K562 (cell line): Measurements from ENCODE around the gene ANKRD45. TPM values are rescaled to one million over a fixed set of nuclear protein-coding genes. Genes with fewer than 3 reads are reported as not detected.
"Not testable (repeated sequence)": the region's sequence is repeated elsewhere in the genome, so short reads cannot be mapped to it uniquely, and the experiment has no call there.

Source experiments
- EP400 ChIP-seq: fragments of 450-650 bp; IDR thresholded peaks from 2 replicates; pipeline ENCODE4 v1.6.1; 2017; ENCODE audit warnings: antibody characterized with exemption, mild to moderate bottlenecking, moderate library complexity
- MAFF ChIP-seq: IDR thresholded peaks from 2 replicates; pipeline ENCODE4 v1.6.1; 2012; ENCODE audit warnings: low read length, improper control_type of control experiment
- RAD51 ChIP-seq: fragments of 450-650 bp; IDR thresholded peaks from 2 replicates; pipeline ENCODE4 v1.7.1; 2016; ENCODE audit warnings: low read depth, mild to moderate bottlenecking, borderline replicate concordance
- TEAD4 ChIP-seq, 2 experiments: sonication (generic) in 1 of 2; formaldehyde crosslinking in 1 of 2; IDR thresholded peaks; 2 replicates each; pipeline versions ENCODE4 v1.6.1 to v1.8.0; 2012 to 2022; ENCODE audit warnings: borderline replicate concordance in 1 of 2, inconsistent platforms in 1 of 2, low read length in 1 of 2, mild to moderate bottlenecking in 1 of 2, missing genetic modification reagents in 1 of 2
- ZNF316 ChIP-seq: fragments of 450-650 bp; IDR thresholded peaks from 2 replicates; pipeline ENCODE4 v1.6.1; 2016
- polyA plus RNA-seq, 8 experiments: library from polyadenylated mRNA; depleted of rRNA in 4 of 8; stranded (reverse) in 5 of 8; unstranded in 3 of 8; fragments of >200 nt; fragmentation: Nextera tagmentation in 2 of 8; fragmentation: Illumina TruSeq in 1 of 8; extraction: Ambion mirVana in 2 of 8; extraction: Trizol in 1 of 8; gene quantifications; 2 replicates each; pipeline versions ENCODE4 v1.2.1 to v1.2.3, GENCODE V29; 2011 to 2014; ENCODE audit warnings: inconsistent platforms in 1 of 8, missing spikeins in 1 of 8
- total RNA-seq, 7 experiments: library from RNA; depleted of rRNA in 6 of 7; stranded (reverse); fragments of >200 nt in 6 of 7; fragmentation: Illumina TruSeq in 2 of 7; extraction: Trizol in 2 of 7; gene quantifications; 2 replicates each; pipeline versions ENCODE4 v1.2.1 to v1.2.3, GENCODE V29; 2011 to 2021; ENCODE audit warnings: low replicate concordance in 1 of 7
- TF ChIP-seq, protein P1 (sequence below): fragments of 450-650 bp; IDR thresholded peaks from 2 replicates; pipeline ENCODE4 v1.6.1; 2017; ENCODE audit warnings: antibody characterized with exemption, mild to moderate bottlenecking
- TF ChIP-seq, protein P2 (sequence below): sonication (generic); formaldehyde crosslinking; IDR thresholded peaks from 2 replicates; pipeline ENCODE4 v1.9.0; 2022; ENCODE audit warnings: mild to moderate bottlenecking, missing genetic modification reagents

Gene ANKRD45
- total and polyA plus RNA-seq, 9 of the 15 experiments (the other 6 are each of a cell fraction or from before 2014, with no cell fraction given): 0.10 to 0.30 (median 0.11) TPM; not detected in 2

DNA sequence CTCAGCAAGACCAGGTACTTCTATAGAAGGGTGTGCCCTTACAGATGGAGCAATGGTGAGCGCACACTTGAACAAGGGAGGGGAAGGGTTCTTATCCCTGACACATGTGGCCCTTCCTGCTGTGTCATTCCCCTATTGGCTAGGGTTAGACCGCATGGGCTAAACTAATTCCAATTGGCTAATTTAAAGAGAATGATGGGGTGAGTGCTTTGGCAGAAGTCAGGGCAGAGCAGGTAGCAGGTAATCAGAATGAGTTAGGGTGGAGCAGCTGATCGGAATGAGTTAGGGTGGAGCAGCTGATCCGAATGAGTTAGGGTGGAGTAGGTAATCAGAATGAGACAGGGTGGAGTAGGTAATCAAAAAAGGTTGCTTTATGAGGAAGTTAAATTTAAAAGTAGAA is 14.2 kb upstream of the ANKRD45 start (continued):
- TF ChIP-seq, protein P1, sequence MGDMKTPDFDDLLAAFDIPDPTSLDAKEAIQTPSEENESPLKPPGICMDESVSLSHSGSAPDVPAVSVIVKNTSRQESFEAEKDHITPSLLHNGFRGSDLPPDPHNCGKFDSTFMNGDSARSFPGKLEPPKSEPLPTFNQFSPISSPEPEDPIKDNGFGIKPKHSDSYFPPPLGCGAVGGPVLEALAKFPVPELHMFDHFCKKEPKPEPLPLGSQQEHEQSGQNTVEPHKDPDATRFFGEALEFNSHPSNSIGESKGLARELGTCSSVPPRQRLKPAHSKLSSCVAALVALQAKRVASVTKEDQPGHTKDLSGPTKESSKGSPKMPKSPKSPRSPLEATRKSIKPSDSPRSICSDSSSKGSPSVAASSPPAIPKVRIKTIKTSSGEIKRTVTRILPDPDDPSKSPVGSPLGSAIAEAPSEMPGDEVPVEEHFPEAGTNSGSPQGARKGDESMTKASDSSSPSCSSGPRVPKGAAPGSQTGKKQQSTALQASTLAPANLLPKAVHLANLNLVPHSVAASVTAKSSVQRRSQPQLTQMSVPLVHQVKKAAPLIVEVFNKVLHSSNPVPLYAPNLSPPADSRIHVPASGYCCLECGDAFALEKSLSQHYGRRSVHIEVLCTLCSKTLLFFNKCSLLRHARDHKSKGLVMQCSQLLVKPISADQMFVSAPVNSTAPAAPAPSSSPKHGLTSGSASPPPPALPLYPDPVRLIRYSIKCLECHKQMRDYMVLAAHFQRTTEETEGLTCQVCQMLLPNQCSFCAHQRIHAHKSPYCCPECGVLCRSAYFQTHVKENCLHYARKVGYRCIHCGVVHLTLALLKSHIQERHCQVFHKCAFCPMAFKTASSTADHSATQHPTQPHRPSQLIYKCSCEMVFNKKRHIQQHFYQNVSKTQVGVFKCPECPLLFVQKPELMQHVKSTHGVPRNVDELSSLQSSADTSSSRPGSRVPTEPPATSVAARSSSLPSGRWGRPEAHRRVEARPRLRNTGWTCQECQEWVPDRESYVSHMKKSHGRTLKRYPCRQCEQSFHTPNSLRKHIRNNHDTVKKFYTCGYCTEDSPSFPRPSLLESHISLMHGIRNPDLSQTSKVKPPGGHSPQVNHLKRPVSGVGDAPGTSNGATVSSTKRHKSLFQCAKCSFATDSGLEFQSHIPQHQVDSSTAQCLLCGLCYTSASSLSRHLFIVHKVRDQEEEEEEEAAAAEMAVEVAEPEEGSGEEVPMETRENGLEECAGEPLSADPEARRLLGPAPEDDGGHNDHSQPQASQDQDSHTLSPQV: peak; percentile 46; the same call in 1 of the 2 replicates
- TF ChIP-seq EP400 (peak; percentile 34; the same call in 1 of the 2 replicates), MAFF (peak; percentile 25; the same call in 1 of the 2 replicates), ZNF316 (peak; percentile 57), RAD51 (peak; percentile 25; the same call in 1 of the 2 replicates), TEAD4 (IDR thresholded peaks at IDR 0.05; ENCODE audit: low read length) (peak; percentile 31; the same call in 1 of the 2 replicates)
- TF ChIP-seq, protein P2, sequence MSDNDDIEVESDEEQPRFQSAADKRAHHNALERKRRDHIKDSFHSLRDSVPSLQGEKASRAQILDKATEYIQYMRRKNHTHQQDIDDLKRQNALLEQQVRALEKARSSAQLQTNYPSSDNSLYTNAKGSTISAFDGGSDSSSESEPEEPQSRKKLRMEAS (CRISPR knock-in tag): 0 out of 2 replicates have a peak, but pooled peaks have one; percentile 27
- not testable (repeated sequence) for TF ChIP-seq TEAD4 (CRISPR knock-in tag; IDR thresholded peaks at IDR 0.05; ENCODE audit: borderline replicate concordance)
- TF ChIP-seq, all 486 proteins: peak for 25; not testable (repeated sequence) for 461
